Measurements from ENCODE around the gene BRINP3.

GRCh38 chr1:190244406-190244805 lies 233.3 kb downstream of the BRINP3 start:
- no peak for TF ChIP-seq CTCF (IDR thresholded peaks at IDR 0.05)
- no peak for TF ChIP-seq POLR2A (IDR thresholded peaks at IDR 0.05; ENCODE audit: low read depth)

Data from esophagus muscularis mucosa (tissue), 3 donors.